NCI-H2029 treated with DMSO at 0.1 percent for 48 hours (cell line): ENCODE data around the gene BORCS5.

Experiments
- DNase-seq: peaks from one replicate; lab custom pipeline; 2025; lab: John Stamatoyannopoulos, UW

The BORCS5 gene

DNA sequence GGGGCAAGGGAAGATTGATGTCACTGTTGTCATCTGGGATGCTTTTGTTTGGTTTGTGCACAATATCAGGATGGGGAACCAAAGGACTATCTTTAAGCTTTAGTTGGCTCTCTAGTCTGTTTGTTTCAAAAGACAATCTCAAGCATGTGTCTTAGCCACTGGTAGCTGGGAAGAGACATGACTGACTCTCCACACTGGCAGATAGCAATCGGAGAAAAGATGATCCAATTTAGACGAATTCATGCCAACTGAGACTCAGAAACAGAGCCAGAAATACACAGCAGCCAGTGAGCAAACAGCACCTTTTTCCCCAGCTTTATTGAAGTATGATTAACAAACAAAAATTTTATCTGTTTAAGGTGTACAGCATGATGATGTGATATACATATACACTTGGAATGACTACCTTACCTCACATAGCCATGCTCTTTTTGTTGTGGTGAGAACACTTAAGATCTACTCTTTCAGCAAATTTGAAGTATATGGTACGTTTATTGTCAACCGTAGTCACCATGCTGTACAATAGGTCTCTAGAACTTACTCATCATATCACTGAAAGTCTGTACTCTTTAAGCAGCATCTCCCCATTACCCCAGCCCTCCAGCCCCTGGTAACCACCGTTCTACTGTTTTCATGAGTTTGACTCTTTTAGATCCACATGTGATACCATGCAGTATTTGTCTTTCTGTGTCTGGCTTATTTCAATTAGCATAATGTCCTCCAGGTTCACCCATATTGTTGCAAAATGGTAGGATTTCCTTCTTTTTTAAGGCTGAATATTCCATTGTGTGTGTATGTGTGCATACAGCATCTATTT is 155.2 kb downstream of the BORCS5 start:
- DNase-seq: no peak

- DNase-seq: no peak
These were observed 156.6 kb downstream of the BORCS5 start for GRCh38 chr12:12513416-12514006.

- DNase-seq: no peak
These were observed 161.6 kb downstream of the BORCS5 start for GRCh38 chr12:12518464-12518845.

- no peak for DNase-seq
These were observed 162.0 kb downstream of the BORCS5 start for GRCh38 chr12:12518919-12519318.
